Measurements from ENCODE around the gene C1QL1.

Gene C1QL1

GRCh38 chr17:44961921-44962350 lies 6.2 kb downstream of the C1QL1 start:
- DNase-seq (ENCODE audit: insufficient read length, low spot score): peak; percentile 15
- TF ChIP-seq CTCF (IDR thresholded peaks at IDR 0.05; ENCODE audit: insufficient read depth, missing control alignments): peak; percentile 35
- no peak for FAIRE-seq

DNA sequence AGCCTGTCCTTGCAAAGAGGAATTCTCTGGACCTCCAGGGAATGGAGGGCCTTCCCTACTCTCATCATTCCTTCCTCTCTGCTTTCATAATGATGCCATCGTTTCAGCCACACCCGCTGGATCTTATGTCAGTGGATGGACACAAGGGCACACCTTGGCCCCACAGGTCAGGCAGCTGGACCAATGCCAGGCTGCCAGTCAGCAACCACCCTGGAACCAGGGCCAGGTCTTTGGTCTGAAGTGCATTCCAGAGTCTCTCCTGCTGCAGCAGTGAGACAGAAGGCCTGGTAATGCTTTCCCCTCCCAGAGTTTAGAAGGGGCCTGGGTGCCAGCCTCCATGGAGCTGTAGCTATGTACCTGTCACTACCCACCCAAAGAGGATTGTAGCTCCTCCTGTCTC lies 7.4 kb downstream of the C1QL1 start:
- FAIRE-seq (no peak), DNase-seq (ENCODE audit: insufficient read length, low spot score) (peak; percentile 8)

GRCh38 chr17:44959821-44960531 lies 8.1 kb downstream of the C1QL1 start:
- no peak for FAIRE-seq
- peak; percentile 5 for DNase-seq (ENCODE audit: insufficient read length, low spot score)
- TF ChIP-seq CTCF (IDR thresholded peaks at IDR 0.05; ENCODE audit: insufficient read depth, missing control alignments): no peak

More for the DNA sequence above, 7.4 kb downstream of the C1QL1 start:
- TF ChIP-seq CTCF (IDR thresholded peaks at IDR 0.05; ENCODE audit: insufficient read depth, missing control alignments): no peak

DNA sequence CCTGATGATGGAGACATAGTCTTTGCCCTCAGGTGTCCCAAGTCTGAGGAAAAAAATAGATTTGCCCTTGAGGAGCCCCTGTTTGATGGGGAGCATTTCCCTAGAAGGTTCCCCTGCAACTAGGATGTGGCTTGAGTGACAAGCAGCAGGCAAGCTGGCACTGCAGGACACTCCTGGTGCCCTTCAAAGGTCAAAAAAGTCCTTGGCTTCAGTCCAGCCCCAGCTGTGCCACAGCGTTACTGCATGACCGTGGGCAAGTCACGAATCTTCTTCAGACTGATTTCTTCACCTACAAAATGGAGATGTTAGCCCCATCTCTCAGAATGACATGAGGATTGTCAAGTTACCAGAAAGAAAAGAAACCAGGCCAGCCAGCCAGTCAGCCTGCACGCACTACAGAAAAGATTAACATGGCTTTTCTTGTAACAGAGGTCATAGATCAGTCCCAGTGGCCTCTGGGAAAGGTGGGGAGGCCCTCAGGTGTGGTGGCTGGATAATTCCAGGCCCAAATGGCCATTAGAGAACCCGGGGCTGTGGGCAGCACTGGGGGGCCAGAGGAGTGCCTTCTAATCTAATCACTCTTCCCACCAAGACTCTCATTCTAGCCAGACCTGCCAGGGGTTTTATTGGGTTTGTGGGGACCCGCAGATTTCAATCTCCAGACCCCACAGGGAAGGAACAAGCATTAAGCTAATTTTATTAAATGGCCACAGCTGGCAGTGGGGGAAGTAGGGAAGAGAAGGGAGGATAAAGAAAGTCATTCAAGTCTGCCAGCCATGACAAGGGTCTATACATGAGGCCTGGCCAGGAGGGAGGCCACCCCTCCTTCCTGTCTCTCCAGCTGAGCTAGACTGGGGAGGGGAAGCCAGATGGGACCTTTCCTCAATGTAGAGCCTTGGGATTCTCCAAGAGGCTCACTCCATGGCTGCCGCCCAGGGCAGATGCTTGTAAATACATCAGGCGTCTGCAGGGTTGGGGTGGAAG lies 10.8 kb downstream of the C1QL1 start:
- FAIRE-seq (no peak), DNase-seq (ENCODE audit: insufficient read length, low spot score) (no peak)
- TF ChIP-seq CTCF (IDR thresholded peaks at IDR 0.05; ENCODE audit: insufficient read depth, missing control alignments): no peak

GRCh38 chr17:44955674-44956425 lies 12.3 kb downstream of the C1QL1 start:
- DNase-seq (ENCODE audit: insufficient read length, low spot score) (no peak), FAIRE-seq (no peak)
- TF ChIP-seq CTCF (IDR thresholded peaks at IDR 0.05; ENCODE audit: insufficient read depth, missing control alignments): no peak

DNA sequence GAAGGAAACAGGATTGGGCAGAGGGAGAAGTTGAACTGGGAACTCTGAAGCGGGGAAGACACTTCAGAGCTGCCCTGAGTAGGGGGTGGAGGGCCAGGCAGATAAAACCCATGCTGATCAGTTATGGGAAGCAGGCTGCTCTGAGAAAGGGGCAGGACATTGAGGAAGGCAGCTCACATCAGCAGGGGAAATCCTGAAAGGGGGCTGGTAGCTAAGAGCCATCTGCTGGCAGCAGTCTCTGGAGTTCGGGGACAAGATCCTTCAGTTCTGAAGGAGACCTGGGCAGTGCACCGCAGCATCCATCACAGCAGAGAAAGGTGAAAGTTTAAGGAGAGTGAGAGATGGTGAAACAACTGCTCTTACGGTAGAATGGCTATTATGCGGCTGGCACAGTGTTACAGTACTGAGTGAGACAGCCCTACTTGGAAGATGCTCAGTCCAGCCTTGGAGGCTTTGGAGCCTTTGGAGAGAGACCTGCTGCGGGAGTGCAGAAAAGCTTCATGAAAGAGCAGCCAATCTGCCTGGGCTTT lies 15.1 kb downstream of the C1QL1 start:
- no peak for TF ChIP-seq CTCF (IDR thresholded peaks at IDR 0.05; ENCODE audit: insufficient read depth, missing control alignments)
- no peak for FAIRE-seq
- no peak for DNase-seq (ENCODE audit: insufficient read length, low spot score)

All from D721Med (cell line).